HepG2 (cell line): ENCODE results near the gene TMEM200C.

Experiments used
- ATF7 ChIP-seq, 2 experiments: fragments of 450-650 bp in 1 of 2; sonication (generic) in 1 of 2; formaldehyde crosslinking in 1 of 2; IDR thresholded peaks; 2 replicates each; pipeline versions ENCODE4 v1.4.0 to v1.6.1; 2016 to 2020; ENCODE audit warnings: antibody characterized with exemption in 1 of 2, mild to moderate bottlenecking in 1 of 2, missing genetic modification reagents in 1 of 2
- BRCA1 ChIP-seq: sonication (generic); formaldehyde crosslinking; IDR thresholded peaks from 2 replicates; pipeline ENCODE4 v1.4.0; 2020; ENCODE audit warnings: missing genetic modification reagents
- CTCF ChIP-seq: sonication (generic); formaldehyde crosslinking; IDR thresholded peaks from 2 replicates; pipeline ENCODE4 v1.5.0; 2020; ENCODE audit warnings: mild to moderate bottlenecking, missing genetic modification reagents, moderate library complexity
- HOXA9 ChIP-seq: sonication (generic); formaldehyde crosslinking; IDR thresholded peaks from 2 replicates; pipeline ENCODE4 v1.8.1; 2022; ENCODE audit warnings: missing genetic modification reagents, mild to moderate bottlenecking, moderate library complexity, borderline replicate concordance
- MED8 ChIP-seq: sonication (generic); formaldehyde crosslinking; IDR thresholded peaks from 2 replicates; pipeline ENCODE4 v1.8.1; 2023; ENCODE audit warnings: mild to moderate bottlenecking, missing genetic modification reagents; ENCODE audit not compliant: insufficient replicate concordance
- NCOA5 ChIP-seq: sonication (generic); formaldehyde crosslinking; IDR thresholded peaks from 2 replicates; pipeline ENCODE4 v1.4.0; 2020; ENCODE audit warnings: missing genetic modification reagents
- POLR2A ChIP-seq, 2 experiments: IDR thresholded peaks; 2 replicates each; pipeline ENCODE4 v1.6.1; 2011; ENCODE audit warnings: low read depth in 2 of 2, low read length in 2 of 2, mild to moderate bottlenecking in 1 of 2, moderate library complexity in 1 of 2; ENCODE audit not compliant: insufficient read depth in 1 of 2
- SALL2 ChIP-seq: sonication (generic); formaldehyde crosslinking; IDR thresholded peaks from 2 replicates; pipeline ENCODE4 v1.8.1; 2023; ENCODE audit warnings: mild to moderate bottlenecking, missing genetic modification reagents, inconsistent platforms
- SUZ12 ChIP-seq: fragments of 150-350 bp; IDR thresholded peaks from 2 replicates; pipeline ENCODE4 v1.6.1; 2014; ENCODE audit warnings: low read depth, low read length
- TF ChIP-seq, protein P1 (sequence below): sonication (generic); formaldehyde crosslinking; IDR thresholded peaks from 2 replicates; pipeline ENCODE4 v1.4.0; 2020; ENCODE audit warnings: missing genetic modification reagents, borderline replicate concordance
- TF ChIP-seq, protein P2 (sequence below): sonication (generic); formaldehyde crosslinking; IDR thresholded peaks from 2 replicates; pipeline ENCODE4 v1.4.0; 2020; ENCODE audit warnings: missing genetic modification reagents

DNA sequence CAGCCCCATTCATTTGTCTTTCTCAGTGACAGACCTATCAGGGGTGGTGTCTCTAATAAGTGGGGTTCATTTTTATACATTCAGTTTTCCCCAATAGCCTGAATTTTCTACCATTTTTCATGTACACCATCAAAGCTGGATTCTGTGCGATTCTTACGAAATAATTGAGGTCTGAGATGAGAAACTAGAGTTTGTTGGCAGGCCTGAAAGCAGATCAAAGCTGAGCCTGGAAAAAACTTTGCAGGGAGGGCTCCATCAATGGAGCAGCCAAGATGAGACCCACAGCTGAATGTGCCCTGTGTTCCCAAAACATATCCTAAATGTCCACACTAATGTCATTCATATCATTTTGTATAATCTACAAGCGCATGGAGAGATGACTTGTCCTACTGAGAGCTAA, 4.5 kb upstream of the TMEM200C start:
- TF ChIP-seq SALL2 (CRISPR knock-in tag) (no peak), HOXA9 (no peak), SUZ12 (no peak), NCOA5 (CRISPR knock-in tag) (no peak), POLR2A (IDR thresholded peaks at IDR 0.05; ENCODE audit: insufficient read depth in 1 of 2, low read depth in 2 of 2, low read length in 2 of 2) (no peak), BRCA1 (CRISPR knock-in tag) (no peak), ATF7 (IDR thresholded peaks at IDR 0.05) (no peak), ATF7 (CRISPR knock-in tag; IDR thresholded peaks at IDR 0.05) (no peak), CTCF (CRISPR knock-in tag) (no peak), MED8 (no peak)
- TF ChIP-seq, protein P1, sequence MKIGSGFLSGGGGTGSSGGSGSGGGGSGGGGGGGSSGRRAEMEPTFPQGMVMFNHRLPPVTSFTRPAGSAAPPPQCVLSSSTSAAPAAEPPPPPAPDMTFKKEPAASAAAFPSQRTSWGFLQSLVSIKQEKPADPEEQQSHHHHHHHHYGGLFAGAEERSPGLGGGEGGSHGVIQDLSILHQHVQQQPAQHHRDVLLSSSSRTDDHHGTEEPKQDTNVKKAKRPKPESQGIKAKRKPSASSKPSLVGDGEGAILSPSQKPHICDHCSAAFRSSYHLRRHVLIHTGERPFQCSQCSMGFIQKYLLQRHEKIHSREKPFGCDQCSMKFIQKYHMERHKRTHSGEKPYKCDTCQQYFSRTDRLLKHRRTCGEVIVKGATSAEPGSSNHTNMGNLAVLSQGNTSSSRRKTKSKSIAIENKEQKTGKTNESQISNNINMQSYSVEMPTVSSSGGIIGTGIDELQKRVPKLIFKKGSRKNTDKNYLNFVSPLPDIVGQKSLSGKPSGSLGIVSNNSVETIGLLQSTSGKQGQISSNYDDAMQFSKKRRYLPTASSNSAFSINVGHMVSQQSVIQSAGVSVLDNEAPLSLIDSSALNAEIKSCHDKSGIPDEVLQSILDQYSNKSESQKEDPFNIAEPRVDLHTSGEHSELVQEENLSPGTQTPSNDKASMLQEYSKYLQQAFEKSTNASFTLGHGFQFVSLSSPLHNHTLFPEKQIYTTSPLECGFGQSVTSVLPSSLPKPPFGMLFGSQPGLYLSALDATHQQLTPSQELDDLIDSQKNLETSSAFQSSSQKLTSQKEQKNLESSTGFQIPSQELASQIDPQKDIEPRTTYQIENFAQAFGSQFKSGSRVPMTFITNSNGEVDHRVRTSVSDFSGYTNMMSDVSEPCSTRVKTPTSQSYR (CRISPR knock-in tag) = no peak
- TF ChIP-seq, protein P2, sequence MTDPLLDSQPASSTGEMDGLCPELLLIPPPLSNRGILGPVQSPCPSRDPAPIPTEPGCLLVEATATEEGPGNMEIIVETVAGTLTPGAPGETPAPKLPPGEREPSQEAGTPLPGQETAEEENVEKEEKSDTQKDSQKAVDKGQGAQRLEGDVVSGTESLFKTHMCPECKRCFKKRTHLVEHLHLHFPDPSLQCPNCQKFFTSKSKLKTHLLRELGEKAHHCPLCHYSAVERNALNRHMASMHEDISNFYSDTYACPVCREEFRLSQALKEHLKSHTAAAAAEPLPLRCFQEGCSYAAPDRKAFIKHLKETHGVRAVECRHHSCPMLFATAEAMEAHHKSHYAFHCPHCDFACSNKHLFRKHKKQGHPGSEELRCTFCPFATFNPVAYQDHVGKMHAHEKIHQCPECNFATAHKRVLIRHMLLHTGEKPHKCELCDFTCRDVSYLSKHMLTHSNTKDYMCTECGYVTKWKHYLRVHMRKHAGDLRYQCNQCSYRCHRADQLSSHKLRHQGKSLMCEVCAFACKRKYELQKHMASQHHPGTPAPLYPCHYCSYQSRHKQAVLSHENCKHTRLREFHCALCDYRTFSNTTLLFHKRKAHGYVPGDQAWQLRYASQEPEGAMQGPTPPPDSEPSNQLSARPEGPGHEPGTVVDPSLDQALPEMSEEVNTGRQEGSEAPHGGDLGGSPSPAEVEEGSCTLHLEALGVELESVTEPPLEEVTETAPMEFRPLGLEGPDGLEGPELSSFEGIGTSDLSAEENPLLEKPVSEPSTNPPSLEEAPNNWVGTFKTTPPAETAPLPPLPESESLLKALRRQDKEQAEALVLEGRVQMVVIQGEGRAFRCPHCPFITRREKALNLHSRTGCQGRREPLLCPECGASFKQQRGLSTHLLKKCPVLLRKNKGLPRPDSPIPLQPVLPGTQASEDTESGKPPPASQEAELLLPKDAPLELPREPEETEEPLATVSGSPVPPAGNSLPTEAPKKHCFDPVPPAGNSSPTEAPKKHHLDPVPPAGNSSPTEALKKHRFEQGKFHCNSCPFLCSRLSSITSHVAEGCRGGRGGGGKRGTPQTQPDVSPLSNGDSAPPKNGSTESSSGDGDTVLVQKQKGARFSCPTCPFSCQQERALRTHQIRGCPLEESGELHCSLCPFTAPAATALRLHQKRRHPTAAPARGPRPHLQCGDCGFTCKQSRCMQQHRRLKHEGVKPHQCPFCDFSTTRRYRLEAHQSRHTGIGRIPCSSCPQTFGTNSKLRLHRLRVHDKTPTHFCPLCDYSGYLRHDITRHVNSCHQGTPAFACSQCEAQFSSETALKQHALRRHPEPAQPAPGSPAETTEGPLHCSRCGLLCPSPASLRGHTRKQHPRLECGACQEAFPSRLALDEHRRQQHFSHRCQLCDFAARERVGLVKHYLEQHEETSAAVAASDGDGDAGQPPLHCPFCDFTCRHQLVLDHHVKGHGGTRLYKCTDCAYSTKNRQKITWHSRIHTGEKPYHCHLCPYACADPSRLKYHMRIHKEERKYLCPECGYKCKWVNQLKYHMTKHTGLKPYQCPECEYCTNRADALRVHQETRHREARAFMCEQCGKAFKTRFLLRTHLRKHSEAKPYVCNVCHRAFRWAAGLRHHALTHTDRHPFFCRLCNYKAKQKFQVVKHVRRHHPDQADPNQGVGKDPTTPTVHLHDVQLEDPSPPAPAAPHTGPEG (CRISPR knock-in tag) = no peak
